EH (cell line): ENCODE data around the gene CCL15.
A peak's percentile ranks its signal among the peaks of the same experiment; 100 is the strongest.

ENCODE experiments used
- DNase-seq: peaks from one replicate; pipeline ENCODE4 v3.0.0-alpha.2; 2015; ENCODE audit warnings: low read depth

The CCL15 gene

GRCh38 chr17:35991075-35991474, 10.3 kb downstream of the CCL15 start:
- DNase-seq: no peak

GRCh38 chr17:35988164-35988563, 13.2 kb downstream of the CCL15 start:
- DNase-seq: no peak

GRCh38 chr17:35986643-35987042, 14.7 kb downstream of the CCL15 start, which contains the start of gene CCL14:
TSS of gene CCL14 (minus strand) at chr17:35986729. CDS start at chr17:35986649, 80 bp downstream.
- DNase-seq: no peak

DNA sequence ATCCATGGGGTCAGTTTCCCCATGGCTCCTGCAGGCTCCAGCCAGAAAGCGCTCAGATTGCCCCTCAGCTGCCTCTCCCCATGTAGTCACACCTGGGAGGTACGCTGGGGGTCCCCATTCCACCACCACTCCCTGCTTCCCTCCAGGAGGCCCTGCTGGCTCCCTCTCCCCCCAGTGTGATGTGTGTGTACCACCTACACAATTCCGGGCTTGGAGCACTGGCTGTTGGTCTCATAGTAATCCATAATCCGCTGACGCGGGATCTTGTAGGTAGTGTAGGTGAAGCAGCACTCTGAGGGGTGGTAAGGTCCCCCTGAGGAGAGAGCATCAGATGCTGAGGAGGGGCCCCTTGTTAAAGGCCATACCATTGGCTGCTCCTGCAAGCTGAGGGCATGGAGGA, 17.2 kb downstream of the CCL15 start:
- DNase-seq: no peak

DNA sequence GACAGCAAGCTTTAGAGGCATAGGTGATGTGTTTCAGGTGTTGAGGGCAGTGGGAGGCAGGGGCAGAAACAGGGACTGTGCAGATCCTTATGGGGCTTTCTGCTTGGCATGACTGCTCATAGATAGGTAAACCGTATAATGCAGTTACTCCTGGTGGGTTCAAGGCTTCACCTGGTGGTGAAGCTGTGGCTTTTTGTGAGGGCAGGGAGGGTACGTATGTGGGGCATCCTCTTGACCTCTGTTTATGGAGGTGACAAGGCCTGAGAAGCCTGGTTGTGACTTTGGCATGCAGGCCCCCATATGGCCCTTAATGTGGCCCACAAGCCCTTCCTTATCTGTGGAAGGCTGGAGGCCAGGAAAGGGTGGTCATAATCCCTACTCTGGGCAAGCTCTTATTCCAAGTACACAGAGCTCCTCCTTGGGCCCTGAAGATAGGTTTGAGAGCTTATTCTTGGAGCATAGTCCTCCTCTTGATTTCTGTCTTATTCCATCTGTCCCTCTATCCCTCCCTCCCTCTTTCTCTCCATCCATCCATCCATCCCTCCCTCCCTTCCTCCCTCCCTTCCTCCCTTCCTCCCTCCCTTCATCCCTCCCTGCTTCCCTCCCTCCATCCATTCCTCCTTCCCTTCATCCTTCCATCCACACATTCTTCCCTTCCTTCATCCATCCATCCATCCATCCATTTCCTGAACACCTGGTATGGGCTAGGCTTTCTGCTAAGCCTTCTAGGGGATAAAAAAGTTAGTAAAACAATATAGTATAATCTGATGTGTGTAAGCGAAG, 18.8 kb downstream of the CCL15 start:
- DNase-seq: no peak

GRCh38 chr17:35981908-35982330, 19.4 kb downstream of the CCL15 start:
- DNase-seq: no peak

- DNase-seq: no peak
Measured at GRCh38 chr17:35981246-35981645, 20.1 kb downstream of the CCL15 start, which contains the start of gene CCL16. TSS of gene CCL16 (minus strand) at chr17:35981497. CDS start at chr17:35981420, 77 bp downstream.

GRCh38 chr17:35978346-35978745, 23.0 kb downstream of the CCL15 start:
- no peak for DNase-seq

DNA sequence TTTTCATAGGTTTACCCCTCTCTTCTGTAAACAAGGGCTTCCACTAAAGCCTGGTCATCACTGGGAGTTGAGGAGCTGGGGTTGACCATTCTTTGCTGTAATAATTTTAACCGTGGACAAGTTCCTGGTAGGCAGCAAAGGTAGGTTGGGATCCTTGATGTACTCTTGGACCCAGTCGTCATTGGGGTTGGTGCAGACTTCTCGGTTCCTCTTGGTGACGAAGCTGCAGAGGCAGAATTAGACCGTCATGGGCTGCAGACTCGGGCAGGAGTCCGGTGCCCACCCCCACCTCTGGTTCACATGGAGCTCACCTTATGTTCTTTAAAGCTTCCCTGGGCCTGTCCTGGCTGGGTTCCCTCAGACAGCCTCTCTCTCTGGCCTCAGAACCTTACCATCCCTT, 23.8 kb downstream of the CCL15 start:
- no peak for DNase-seq

- DNase-seq: peak; percentile 55
Measured at GRCh38 chr17:35973333-35974260, 27.8 kb downstream of the CCL15 start.

- DNase-seq: no peak
Measured at GRCh38 chr17:35972945-35973332, 28.4 kb downstream of the CCL15 start.

DNA sequence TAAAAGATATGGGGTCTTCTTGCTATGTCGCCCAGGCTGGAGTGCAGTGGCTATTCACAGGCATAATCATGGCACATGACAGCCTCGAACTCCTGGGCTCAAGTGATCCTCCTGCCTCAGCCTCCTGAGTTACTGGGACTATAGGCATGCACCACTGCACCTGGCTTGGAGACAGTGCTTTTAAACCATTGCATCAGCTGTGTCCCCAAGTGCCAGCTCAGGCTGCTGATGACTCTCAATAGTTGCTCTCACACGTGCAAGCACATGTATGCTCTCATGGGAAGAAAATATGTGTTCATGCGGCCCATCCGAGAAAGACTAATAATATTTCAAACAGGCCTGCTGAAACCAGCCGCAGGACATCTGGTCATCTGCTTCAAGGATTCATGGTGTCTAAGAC, 28.8 kb downstream of the CCL15 start:
- no peak for DNase-seq

- DNase-seq: no peak
Measured at GRCh38 chr17:35972066-35972465, 29.3 kb downstream of the CCL15 start.

GRCh38 chr17:35969558-35970380, 31.6 kb downstream of the CCL15 start:
- peak; percentile 74 for DNase-seq

GRCh38 chr17:35968520-35969054, 32.8 kb downstream of the CCL15 start:
- DNase-seq: no peak

DNA sequence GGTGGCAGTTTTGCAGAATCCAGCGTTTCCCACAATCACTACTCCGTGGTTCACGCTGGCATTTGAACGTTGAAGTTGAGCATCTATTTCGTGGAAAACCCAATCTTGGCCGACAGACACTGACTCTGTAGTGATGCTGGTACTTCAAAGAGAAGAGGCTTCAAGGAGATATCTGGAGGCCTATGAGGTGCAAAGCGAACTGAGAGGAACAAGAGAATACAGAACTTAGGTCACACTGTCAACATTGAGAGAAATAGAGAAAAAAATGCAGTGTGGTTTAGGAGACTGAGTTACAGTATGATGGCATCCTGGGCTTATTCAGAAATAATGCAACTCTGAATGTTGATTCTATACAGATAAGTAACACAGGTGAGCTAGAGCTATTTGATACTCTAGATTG, 36.1 kb downstream of the CCL15 start:
- no peak for DNase-seq

DNA sequence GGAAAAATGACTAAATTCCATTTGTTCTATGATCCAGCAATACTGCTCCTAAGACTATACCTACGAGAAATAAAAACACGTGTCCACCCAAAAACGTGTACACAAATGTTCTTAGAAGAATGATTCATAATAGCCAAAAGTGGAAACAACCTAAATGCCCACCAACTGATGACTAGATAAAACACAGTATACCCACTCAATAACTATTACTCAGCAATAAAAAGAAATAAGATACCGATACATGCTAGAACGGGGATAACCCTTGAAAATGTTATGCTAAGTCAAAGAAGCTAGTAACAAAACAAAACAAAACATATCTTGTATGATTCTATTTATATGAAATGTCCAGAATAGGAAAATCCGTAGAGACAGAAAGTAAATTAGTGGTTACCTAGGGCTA, 37.7 kb downstream of the CCL15 start:
- DNase-seq: no peak

DNA sequence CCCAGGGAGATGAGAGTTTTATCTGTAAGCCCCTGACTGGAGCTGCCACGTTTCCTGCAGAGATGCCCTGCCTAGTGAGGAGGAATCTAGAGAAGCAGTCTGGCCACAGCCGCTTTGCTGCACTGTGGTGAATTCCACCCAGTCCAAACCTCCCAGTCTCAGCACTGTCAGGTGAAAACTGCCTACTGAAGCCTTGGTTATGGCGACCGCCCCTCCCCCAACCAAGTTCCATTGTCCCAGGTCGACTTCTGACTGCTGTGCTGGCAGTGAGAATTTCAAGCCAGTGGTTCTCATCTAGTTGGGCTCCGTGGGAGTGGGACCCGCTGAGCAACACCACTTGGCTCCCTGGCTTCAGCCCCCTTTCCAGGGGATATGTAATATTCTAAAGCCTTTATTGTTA, 47.6 kb downstream of the CCL15 start:
- no peak for DNase-seq

GRCh38 chr17:35949401-35949800, 52.0 kb downstream of the CCL15 start:
- no peak for DNase-seq

DNA sequence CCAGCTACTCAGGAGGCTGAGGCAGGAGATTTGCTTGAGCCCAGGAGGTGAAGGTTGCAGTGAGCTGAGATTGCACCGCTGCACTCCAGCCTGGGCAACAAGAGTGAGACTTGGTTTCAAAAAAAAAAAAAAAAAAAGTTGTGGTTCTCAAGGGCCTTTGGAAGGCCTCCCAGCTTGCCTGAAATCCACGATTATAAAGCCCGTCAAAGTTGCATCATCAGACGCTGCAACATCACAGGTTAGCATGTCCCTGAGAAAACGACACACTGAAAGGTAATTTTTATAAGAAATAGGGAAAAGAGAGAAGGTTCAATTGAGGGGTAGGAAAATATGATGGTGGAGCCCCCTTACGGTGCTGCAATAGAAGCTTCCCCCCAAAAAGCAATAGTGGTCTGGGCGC, 53.3 kb downstream of the CCL15 start:
- no peak for DNase-seq
